ENCODE results near the gene KIRREL2. TPM values are rescaled to one million over a fixed set of nuclear protein-coding genes. Genes with fewer than 3 reads are reported as not detected.

Gene KIRREL2
- total and polyA plus RNA-seq, 2 of the 8 experiments (the other 6 are each of a cell fraction or from before 2014, with no cell fraction given): 2.4 to 4.6 TPM

DNA sequence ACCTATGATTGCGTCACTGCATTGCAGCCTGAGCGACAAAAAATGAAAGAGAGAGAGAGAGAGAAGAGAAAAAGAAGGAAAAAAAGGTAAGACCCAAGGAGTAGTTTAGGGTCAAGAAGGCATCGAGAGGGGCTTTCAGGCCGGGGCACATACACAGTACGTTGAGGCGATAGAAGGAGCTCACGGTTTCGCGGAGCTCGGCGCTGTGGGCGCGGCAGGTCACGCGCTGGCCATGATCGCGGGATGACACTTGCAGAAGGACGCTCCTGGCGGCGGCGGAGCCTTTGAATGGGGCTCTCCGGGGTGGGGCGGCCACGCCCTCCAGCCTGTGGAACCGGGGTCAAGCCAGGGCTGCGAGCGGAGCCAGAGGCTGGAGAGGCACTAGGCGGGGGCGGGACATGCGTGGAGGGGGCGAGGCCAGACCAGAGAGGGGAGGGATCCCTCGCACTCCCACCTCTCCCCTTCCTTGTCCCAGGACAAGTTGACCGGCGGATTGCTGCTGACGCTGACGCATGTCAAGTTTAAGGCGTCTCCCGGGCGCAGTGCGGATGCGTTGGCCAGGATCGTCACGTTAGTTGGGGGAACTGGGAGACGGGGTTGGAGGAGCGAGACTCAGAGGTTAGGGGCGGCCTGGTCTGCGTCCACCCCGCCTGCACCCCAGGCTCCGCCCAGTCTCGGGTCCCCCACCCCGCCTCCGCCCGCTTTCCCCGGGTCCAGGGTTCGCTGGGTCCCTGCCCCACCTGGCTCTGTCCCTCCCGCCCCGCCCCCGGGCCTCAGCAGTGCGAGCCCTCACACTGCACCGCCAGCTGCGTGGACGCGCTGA, 11.3 kb upstream of the KIRREL2 start:
- Histone ChIP-seq H2AK5ac (ENCODE audit: low read depth, low read length) (no peak overlapping the region), H3K9me3 (ENCODE audit: insufficient read depth in 2 of 2, low read depth in 1 of 2, low read length in 1 of 2) (no peaks in the 10 kb centered on the region; a peak in 1 of 4 replicates), H4K8ac (ENCODE audit: extremely low read depth, insufficient read depth, low read length) (no peak overlapping the region), H3K23me2 (ENCODE audit: low read depth, low read length) (peaks cover 22% of the 10 kb centered on the region), H2BK15ac (ENCODE audit: low read length) (0 out of 2 replicates have a peak overlapping the region, but pooled peaks have one; percentile 81), H3K18ac (ENCODE audit: extremely low read depth, low read length) (no peak overlapping the region), H2AFZ (ENCODE audit: low read length) (peak overlapping the region; percentile 54; the same call in 1 of the 2 replicates), H3K56ac (replicated peaks; ENCODE audit: insufficient read length, low read depth, low read length) (no peak overlapping the region), H2BK120ac (replicated peaks; ENCODE audit: low read depth, low read length) (no peak overlapping the region), H3K79me2 (ENCODE audit: control insufficient read depth in 1 of 2, insufficient read depth in 2 of 2, low read length in 2 of 2) (no peaks in the 10 kb centered on the region), H3K79me1 (ENCODE audit: low read depth, low read length) (no peaks in the 10 kb centered on the region), H3K4me3 (ENCODE audit: extremely low read depth in 1 of 4, insufficient read depth in 2 of 4, low read depth in 3 of 4, low read length in 4 of 4) (peak overlapping the region; percentile 30 to 59 (median 48)), H3K27ac (ENCODE audit: low read depth, low read length) (no peak overlapping the region), H2BK20ac (ENCODE audit: low read length) (no peak overlapping the region), H4K91ac (replicated peaks; ENCODE audit: insufficient read length, low read length) (no peak overlapping the region), H3K9ac (replicated peaks in 1 of 4; ENCODE audit: extremely low read depth in 1 of 4, low read depth in 3 of 4, low read length in 3 of 4) (no peak overlapping the region), H3K4ac (replicated peaks; ENCODE audit: insufficient read length, low read depth, low read length) (no peak overlapping the region), H3K14ac (ENCODE audit: insufficient read length) (no peak overlapping the region), H3K23ac (ENCODE audit: insufficient read length) (no peak overlapping the region), H3K36me3 (ENCODE audit: control insufficient read depth in 2 of 4, insufficient read depth in 4 of 4, low read length in 3 of 4) (no peaks in the 10 kb centered on the region), H2BK5ac (ENCODE audit: low read depth, low read length) (no peak overlapping the region), H2BK12ac (ENCODE audit: low read depth, low read length) (0 out of 2 replicates have a peak overlapping the region, but pooled peaks have one; percentile 39), H3K4me1 (replicated peaks in 1 of 4; ENCODE audit: control insufficient read depth in 3 of 4, insufficient read depth in 4 of 4, low read length in 3 of 4) (peaks cover 0 to 16% (median 5%) of the 10 kb centered on the region in 4 experiments; a peak in 5 of 7 replicates), H3K27me3 (replicated peaks in 1 of 4; ENCODE audit: control insufficient read depth in 3 of 4, extremely low read depth in 1 of 4, insufficient read depth in 3 of 4, low read length in 3 of 4) (peaks cover 20 to 45% (median 34%) of the 10 kb centered on the region in 4 experiments), H4K5ac (ENCODE audit: insufficient read length, low read depth, low read length) (no peak overlapping the region), H4K20me1 (replicated peaks in 1 of 2; ENCODE audit: control insufficient read depth in 1 of 2, insufficient read depth in 2 of 2, low read length in 2 of 2) (peaks cover 0 to 2% of the 10 kb centered on the region in 2 experiments), H3K4me2 (ENCODE audit: insufficient read depth in 1 of 2, low read depth in 2 of 2, low read length in 2 of 2) (peak overlapping the region; percentile 95 to 96)
- POLR2A ChIA-PET (ENCODE audit: partially characterized antibody): interaction anchor here (1.1 kb wide), 1 partner anchor 115 kb away, joined by 3 read pairs; no protein-coding TSS in a partner anchor
- FAIRE-seq (no peak), DNase-seq (ENCODE audit: low read depth in 1 of 2, low spot score in 2 of 2) (peak in 1 of 2 experiments; percentile 74)
- 6% methylated on average over 51 of the region's 63 CpGs; no CpG with 5 or more reads in 1 of the 2 experiments for WGBS, 2 experiments (ENCODE audit: extremely low coverage in 1 of 2, insufficient coverage in 1 of 2, insufficient read length in 1 of 2, insufficient replicate concordance in 2 of 2, low coverage in 1 of 2, low lambda C conversion rate in 2 of 2, missing lambda C conversion rate in 1 of 2)
- CTCF ChIA-PET (ENCODE audit: partially characterized antibody): interaction anchor here (1.0 to 2.0 kb wide), 3 partner anchors 10 to 152 kb away, joined by 4 to 7 read pairs (median 5); no protein-coding TSS in a partner anchor
- no peak for TF ChIP-seq MAFK (IDR thresholded peaks at IDR 0.05; ENCODE audit: low read depth, low read length)
- TF ChIP-seq, protein P1, sequence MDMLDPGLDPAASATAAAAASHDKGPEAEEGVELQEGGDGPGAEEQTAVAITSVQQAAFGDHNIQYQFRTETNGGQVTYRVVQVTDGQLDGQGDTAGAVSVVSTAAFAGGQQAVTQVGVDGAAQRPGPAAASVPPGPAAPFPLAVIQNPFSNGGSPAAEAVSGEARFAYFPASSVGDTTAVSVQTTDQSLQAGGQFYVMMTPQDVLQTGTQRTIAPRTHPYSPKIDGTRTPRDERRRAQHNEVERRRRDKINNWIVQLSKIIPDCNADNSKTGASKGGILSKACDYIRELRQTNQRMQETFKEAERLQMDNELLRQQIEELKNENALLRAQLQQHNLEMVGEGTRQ (IDR thresholded peaks at IDR 0.05; ENCODE audit: low read length): no peak

Data from H1 (cell line).